Measurements from ENCODE around the gene CDKN2D.

DNA sequence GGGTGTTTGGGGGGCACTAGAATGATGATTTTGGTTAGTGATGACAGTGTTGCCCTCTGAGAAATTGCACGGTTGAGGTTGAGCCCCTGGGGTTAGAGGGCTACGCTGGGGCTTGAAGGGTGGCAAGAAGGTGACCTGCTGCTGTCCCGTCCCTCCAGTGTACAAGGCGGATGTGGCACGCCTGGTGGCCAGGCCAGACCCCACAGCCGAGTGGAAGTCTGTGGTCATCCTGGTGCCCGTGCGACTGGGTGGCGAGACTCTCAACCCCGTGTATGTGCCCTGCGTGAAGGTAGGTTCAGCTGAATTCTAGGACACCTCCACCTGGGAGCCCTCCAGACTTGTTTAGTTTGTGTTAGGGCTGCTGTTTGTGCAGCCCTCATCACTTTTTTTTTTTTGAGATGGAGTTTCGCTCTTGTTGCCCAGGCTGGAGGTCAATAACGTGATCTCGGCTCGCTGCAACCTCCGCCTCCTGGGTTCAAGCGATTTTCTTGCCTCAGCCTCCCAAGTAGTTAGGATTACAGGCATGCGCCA is 20.0 kb downstream of the CDKN2D start:
- TF ChIP-seq POLR2A (IDR thresholded peaks at IDR 0.05; ENCODE audit: low read length) (no peak), GATA1 (IDR thresholded peaks at IDR 0.05; ENCODE audit: low read depth, low read length) (no peak)
